Measurements from ENCODE around the gene MYOZ2.
"Not testable (repeated sequence)": the region's sequence is repeated elsewhere in the genome, so short reads cannot be mapped to it uniquely, and the experiment has no call there.

The MYOZ2 gene

GRCh38 chr4:119128148-119128547 lies 7.5 kb upstream of the MYOZ2 start:
- DNase-seq (ENCODE audit: low spot score), result no peak

- no peak for DNase-seq (ENCODE audit: low spot score)
Observed at GRCh38 chr4:119130365-119131065, 5.1 kb upstream of the MYOZ2 start.

- no peak for DNase-seq (ENCODE audit: low spot score)
Observed at GRCh38 chr4:119131164-119131563, 4.5 kb upstream of the MYOZ2 start.

GRCh38 chr4:119132306-119132705 lies 3.3 kb upstream of the MYOZ2 start:
- DNase-seq (ENCODE audit: low spot score), result no peak

- DNase-seq (ENCODE audit: low spot score), result no peak
Observed at GRCh38 chr4:119136546-119136945, 914 bp downstream of the MYOZ2 start.

GRCh38 chr4:119138046-119138445 lies 2.4 kb downstream of the MYOZ2 start:
- DNase-seq (ENCODE audit: low spot score), result no peak

GRCh38 chr4:119139311-119139710 lies 3.7 kb downstream of the MYOZ2 start:
- DNase-seq (ENCODE audit: low spot score), result no peak

- DNase-seq (ENCODE audit: low spot score), result no peak
Observed at GRCh38 chr4:119139822-119140252, 4.2 kb downstream of the MYOZ2 start.

- DNase-seq (ENCODE audit: low spot score), result not testable (repeated sequence)
Observed at GRCh38 chr4:119141283-119141682, 5.7 kb downstream of the MYOZ2 start.

GRCh38 chr4:119142833-119143232 lies 7.2 kb downstream of the MYOZ2 start:
- no peak for DNase-seq (ENCODE audit: low spot score)

- not testable (repeated sequence) for DNase-seq (ENCODE audit: low spot score)
Observed at GRCh38 chr4:119143341-119143740, 7.7 kb downstream of the MYOZ2 start.

- no peak for DNase-seq (ENCODE audit: low spot score)
Observed at GRCh38 chr4:119149110-119149509, 13.5 kb downstream of the MYOZ2 start.

GRCh38 chr4:119151161-119151560 lies 15.5 kb downstream of the MYOZ2 start:
- DNase-seq (ENCODE audit: low spot score), result no peak

- no peak for DNase-seq (ENCODE audit: low spot score)
Observed at GRCh38 chr4:119152741-119153140, 17.1 kb downstream of the MYOZ2 start.

- DNase-seq (ENCODE audit: low spot score), result no peak
Observed at GRCh38 chr4:119162174-119162573, 26.5 kb downstream of the MYOZ2 start.

- DNase-seq (ENCODE audit: low spot score), result no peak
Observed at GRCh38 chr4:119165767-119166166, 30.1 kb downstream of the MYOZ2 start.

- DNase-seq (ENCODE audit: low spot score), result no peak
Observed at GRCh38 chr4:119170195-119170594, 34.6 kb downstream of the MYOZ2 start.

GRCh38 chr4:119172223-119172622 lies 36.6 kb downstream of the MYOZ2 start:
- no peak for DNase-seq (ENCODE audit: low spot score)

- DNase-seq (ENCODE audit: low spot score), result not testable (repeated sequence)
Observed at GRCh38 chr4:119173729-119174361, 38.2 kb downstream of the MYOZ2 start.

- DNase-seq (ENCODE audit: low spot score), result no peak
Observed at GRCh38 chr4:119179011-119179410, 43.4 kb downstream of the MYOZ2 start.

- DNase-seq (ENCODE audit: low spot score), result no peak
Observed at GRCh38 chr4:119184128-119184527, 48.5 kb downstream of the MYOZ2 start.

GRCh38 chr4:119189638-119190037 lies 54.0 kb downstream of the MYOZ2 start:
- DNase-seq (ENCODE audit: low spot score), result no peak

GRCh38 chr4:119190354-119190753 lies 54.7 kb downstream of the MYOZ2 start:
- no peak for DNase-seq (ENCODE audit: low spot score)

GRCh38 chr4:119191505-119191904 lies 55.9 kb downstream of the MYOZ2 start:
- no peak for DNase-seq (ENCODE audit: low spot score)
